Fibroblast of the conjunctiva (primary cell): Measurements from ENCODE around the gene KDM5A.
A peak's percentile ranks its signal among the peaks of the same experiment; 100 is the strongest.
"Not testable (repeated sequence)": the region's sequence is repeated elsewhere in the genome, so short reads cannot be mapped to it uniquely, and the experiment has no call there.

Experiments
- DNase-seq: peaks from one replicate; pipeline ENCODE4 v3.0.0-alpha.2; 2010; ENCODE audit warnings: low read depth

Gene KDM5A

GRCh38 chr12:332581-333205, 56.4 kb downstream of the KDM5A start:
- DNase-seq, result no peak

- DNase-seq, result no peak
These were observed 57.8 kb downstream of the KDM5A start for GRCh38 chr12:331287-331686.

- DNase-seq, result no peak
These were observed 63.2 kb downstream of the KDM5A start for GRCh38 chr12:325906-326305.

GRCh38 chr12:323507-323906, 65.6 kb downstream of the KDM5A start:
- DNase-seq, result no peak

- DNase-seq, result peak; percentile 4
These were observed 67.4 kb downstream of the KDM5A start for GRCh38 chr12:321606-322326.

- no peak for DNase-seq
These were observed 70.2 kb downstream of the KDM5A start for GRCh38 chr12:318759-319515.

- no peak for DNase-seq
These were observed 80.6 kb downstream of the KDM5A start for GRCh38 chr12:308511-308910.

- no peak for DNase-seq
These were observed 81.7 kb downstream of the KDM5A start for GRCh38 chr12:307406-307805.

GRCh38 chr12:304805-305204, 84.3 kb downstream of the KDM5A start:
- no peak for DNase-seq

GRCh38 chr12:302766-303165, 86.4 kb downstream of the KDM5A start:
- DNase-seq, result not testable (repeated sequence)

- DNase-seq, result not testable (repeated sequence)
These were observed 89.0 kb downstream of the KDM5A start for GRCh38 chr12:300166-300565.

- not testable (repeated sequence) for DNase-seq
These were observed 89.6 kb downstream of the KDM5A start for GRCh38 chr12:299511-299910.

- DNase-seq, result not testable (repeated sequence)
These were observed 91.1 kb downstream of the KDM5A start for GRCh38 chr12:298059-298458.

GRCh38 chr12:295132-295531, 94.0 kb downstream of the KDM5A start:
- DNase-seq, result no peak

- no peak for DNase-seq
These were observed 95.9 kb downstream of the KDM5A start for GRCh38 chr12:293199-293598.

GRCh38 chr12:292186-292585, 96.9 kb downstream of the KDM5A start:
- DNase-seq, result no peak

- peak; percentile 8 for DNase-seq
These were observed 97.9 kb downstream of the KDM5A start for GRCh38 chr12:291153-291723.

GRCh38 chr12:288687-289086, 100.4 kb downstream of the KDM5A start:
- no peak for DNase-seq

- DNase-seq, result no peak
These were observed 102.4 kb downstream of the KDM5A start for GRCh38 chr12:286531-287300.

- DNase-seq, result no peak
These were observed 111.1 kb downstream of the KDM5A start for GRCh38 chr12:278046-278445.

GRCh38 chr12:275812-276211, 113.3 kb downstream of the KDM5A start:
- DNase-seq, result no peak

GRCh38 chr12:273382-273781, 115.7 kb downstream of the KDM5A start:
- no peak for DNase-seq
